ENCODE results near the gene ITIH2.

Gene ITIH2

GRCh38 chr10:7788639-7789286 is 85.6 kb downstream of the ITIH2 start:
- TF ChIP-seq, protein P1, sequence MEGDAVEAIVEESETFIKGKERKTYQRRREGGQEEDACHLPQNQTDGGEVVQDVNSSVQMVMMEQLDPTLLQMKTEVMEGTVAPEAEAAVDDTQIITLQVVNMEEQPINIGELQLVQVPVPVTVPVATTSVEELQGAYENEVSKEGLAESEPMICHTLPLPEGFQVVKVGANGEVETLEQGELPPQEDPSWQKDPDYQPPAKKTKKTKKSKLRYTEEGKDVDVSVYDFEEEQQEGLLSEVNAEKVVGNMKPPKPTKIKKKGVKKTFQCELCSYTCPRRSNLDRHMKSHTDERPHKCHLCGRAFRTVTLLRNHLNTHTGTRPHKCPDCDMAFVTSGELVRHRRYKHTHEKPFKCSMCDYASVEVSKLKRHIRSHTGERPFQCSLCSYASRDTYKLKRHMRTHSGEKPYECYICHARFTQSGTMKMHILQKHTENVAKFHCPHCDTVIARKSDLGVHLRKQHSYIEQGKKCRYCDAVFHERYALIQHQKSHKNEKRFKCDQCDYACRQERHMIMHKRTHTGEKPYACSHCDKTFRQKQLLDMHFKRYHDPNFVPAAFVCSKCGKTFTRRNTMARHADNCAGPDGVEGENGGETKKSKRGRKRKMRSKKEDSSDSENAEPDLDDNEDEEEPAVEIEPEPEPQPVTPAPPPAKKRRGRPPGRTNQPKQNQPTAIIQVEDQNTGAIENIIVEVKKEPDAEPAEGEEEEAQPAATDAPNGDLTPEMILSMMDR (conservative IDR thresholded peaks at IDR 0.05; ENCODE audit: low read length), result no peak
- TF ChIP-seq EZH2phosphoT487 (IDR thresholded peaks at IDR 0.05; ENCODE audit: borderline replicate concordance), result no peak
- Histone ChIP-seq H2AFZ (ENCODE audit: low read length) (peak overlapping the region; percentile 75; the same call in 1 of the 2 replicates), H3K9me2 (replicated peaks; ENCODE audit: low read depth, low read length) (no peaks in the 10 kb centered on the region), H4K20me1 (ENCODE audit: insufficient read depth, low read length, poor library complexity, severe bottlenecking) (peaks cover 88% of the 10 kb centered on the region), H3K79me2 (ENCODE audit: insufficient read depth, low read length) (peaks cover 98% of the 10 kb centered on the region), H3K27me3 (ENCODE audit: insufficient read depth, low read length, poor library complexity, severe bottlenecking) (no peaks in the 10 kb centered on the region), H3F3A (ENCODE audit: low read depth) (no peaks in the 10 kb centered on the region), H3K4me2 (ENCODE audit: low read depth, low read length, poor library complexity, severe bottlenecking) (peak overlapping the region; percentile 95), H3K4me1 (ENCODE audit: insufficient read depth, low read length, poor library complexity, severe bottlenecking) (peaks cover 62% of the 10 kb centered on the region), H3K9me3 (ENCODE audit: insufficient read depth, low read depth, low read length) (no peaks in the 10 kb centered on the region), H3K9ac (ENCODE audit: low read depth, low read length, poor library complexity, severe bottlenecking) (peak overlapping the region; percentile 92), H3K4me3 (ENCODE audit: low read length, poor library complexity, severe bottlenecking) (peak overlapping the region; percentile 88), H3K36me3 (ENCODE audit: insufficient read depth, low read length) (no peaks in the 10 kb centered on the region)

GRCh38 chr10:7789390-7789789 is 86.3 kb downstream of the ITIH2 start:
- Histone ChIP-seq H3K4me1 (ENCODE audit: insufficient read depth, low read length, poor library complexity, severe bottlenecking) (peaks cover 65% of the 10 kb centered on the region), H3K9me2 (replicated peaks; ENCODE audit: low read depth, low read length) (no peaks in the 10 kb centered on the region), H3K4me2 (ENCODE audit: low read depth, low read length, poor library complexity, severe bottlenecking) (peak overlapping the region; percentile 95), H3F3A (ENCODE audit: low read depth) (no peaks in the 10 kb centered on the region), H4K20me1 (ENCODE audit: insufficient read depth, low read length, poor library complexity, severe bottlenecking) (peaks cover 88% of the 10 kb centered on the region), H3K9ac (ENCODE audit: low read depth, low read length, poor library complexity, severe bottlenecking) (peak overlapping the region; percentile 92), H3K79me2 (ENCODE audit: insufficient read depth, low read length) (peaks cover 99% of the 10 kb centered on the region), H3K27me3 (ENCODE audit: insufficient read depth, low read length, poor library complexity, severe bottlenecking) (no peaks in the 10 kb centered on the region), H2AFZ (ENCODE audit: low read length) (no peak overlapping the region), H3K36me3 (ENCODE audit: insufficient read depth, low read length) (no peaks in the 10 kb centered on the region), H3K9me3 (ENCODE audit: insufficient read depth, low read depth, low read length) (no peaks in the 10 kb centered on the region), H3K4me3 (ENCODE audit: low read length, poor library complexity, severe bottlenecking) (peak overlapping the region; percentile 88)
- no peak for TF ChIP-seq EZH2phosphoT487 (IDR thresholded peaks at IDR 0.05; ENCODE audit: borderline replicate concordance)
- TF ChIP-seq, protein P1 (conservative IDR thresholded peaks at IDR 0.05; ENCODE audit: low read length), result no peak

DNA sequence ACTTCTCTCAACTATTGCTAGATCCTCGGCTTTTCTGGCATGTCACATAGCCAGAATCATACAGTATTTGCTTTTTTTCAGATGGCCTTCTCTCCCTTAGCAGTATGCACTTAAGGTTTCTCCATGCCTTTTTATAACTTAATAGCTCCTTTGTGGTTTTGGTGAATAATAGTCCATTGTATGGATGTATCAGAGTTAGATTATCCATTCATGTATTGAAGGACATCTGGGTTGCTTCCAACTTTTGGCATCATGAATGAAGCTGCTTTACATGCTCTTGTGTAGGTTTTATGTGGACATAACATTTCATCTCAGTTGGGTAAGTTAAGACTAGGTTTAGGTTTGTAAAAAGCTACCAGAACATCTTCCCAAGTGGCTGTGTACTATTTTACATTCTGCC is 89.4 kb downstream of the ITIH2 start:
- Histone ChIP-seq H3K36me3 (ENCODE audit: insufficient read depth, low read length) (peaks cover 8% of the 10 kb centered on the region; the same call in 1 of the 2 replicates), H3F3A (ENCODE audit: low read depth) (no peaks in the 10 kb centered on the region), H4K20me1 (ENCODE audit: insufficient read depth, low read length, poor library complexity, severe bottlenecking) (peaks cover 88% of the 10 kb centered on the region), H3K4me1 (ENCODE audit: insufficient read depth, low read length, poor library complexity, severe bottlenecking) (peaks cover 48% of the 10 kb centered on the region), H3K9me3 (ENCODE audit: insufficient read depth, low read depth, low read length) (no peaks in the 10 kb centered on the region), H3K4me2 (ENCODE audit: low read depth, low read length, poor library complexity, severe bottlenecking) (peak overlapping the region; percentile 95), H3K4me3 (ENCODE audit: low read length, poor library complexity, severe bottlenecking) (peak overlapping the region; percentile 11), H3K9ac (ENCODE audit: low read depth, low read length, poor library complexity, severe bottlenecking) (no peak overlapping the region), H3K79me2 (ENCODE audit: insufficient read depth, low read length) (peaks cover 95% of the 10 kb centered on the region), H3K9me2 (replicated peaks; ENCODE audit: low read depth, low read length) (no peaks in the 10 kb centered on the region), H3K27me3 (ENCODE audit: insufficient read depth, low read length, poor library complexity, severe bottlenecking) (no peaks in the 10 kb centered on the region), H2AFZ (ENCODE audit: low read length) (no peak overlapping the region)
- TF ChIP-seq EZH2phosphoT487 (IDR thresholded peaks at IDR 0.05; ENCODE audit: borderline replicate concordance), result no peak
- TF ChIP-seq, protein P1 (conservative IDR thresholded peaks at IDR 0.05; ENCODE audit: low read length), result no peak

All from Loucy (cell line).